Measurements from ENCODE around the gene XYLT1.
"Not testable (repeated sequence)": the region's sequence is repeated elsewhere in the genome, so short reads cannot be mapped to it uniquely, and the experiment has no call there.

Gene XYLT1

DNA sequence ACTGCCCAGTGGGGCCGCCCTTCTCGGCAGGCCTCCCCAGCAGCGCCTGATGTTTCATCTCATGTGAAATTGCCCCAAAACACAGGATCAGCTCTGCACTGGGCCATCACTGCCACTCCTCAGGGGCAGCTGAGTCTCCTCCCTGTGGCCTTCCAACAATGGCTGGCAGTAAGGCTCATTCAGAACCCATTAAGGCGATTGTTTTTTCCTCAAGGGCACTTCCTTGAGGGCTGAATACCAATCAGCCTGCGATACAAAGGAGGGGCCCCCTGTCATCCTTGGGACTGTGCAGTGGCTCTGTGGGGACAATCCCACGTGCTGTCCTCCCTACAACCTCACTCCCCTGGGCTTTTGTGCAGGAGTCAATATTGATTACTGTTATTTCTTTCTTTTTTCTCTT, 47.5 kb downstream of the XYLT1 start:
- DNase-seq, result no peak

DNA sequence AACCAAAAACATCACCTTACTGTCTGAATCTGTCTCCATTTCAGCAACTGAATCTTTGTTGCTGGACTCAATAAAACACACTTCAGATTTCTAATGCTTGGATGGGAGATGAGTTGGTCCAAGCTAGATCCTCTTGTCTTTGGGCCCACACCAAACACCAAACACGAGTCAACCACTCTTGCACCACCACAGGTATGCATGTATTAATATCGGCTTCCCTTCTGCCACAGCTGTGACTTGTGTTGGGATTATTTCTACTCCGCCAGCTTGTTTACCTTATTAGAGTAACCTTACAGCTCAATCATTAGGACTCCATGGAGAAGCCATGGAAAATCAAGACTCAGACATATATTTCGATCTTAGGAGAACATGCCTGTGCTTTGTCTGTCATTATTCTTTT, 49.9 kb downstream of the XYLT1 start:
- no peak for DNase-seq

DNA sequence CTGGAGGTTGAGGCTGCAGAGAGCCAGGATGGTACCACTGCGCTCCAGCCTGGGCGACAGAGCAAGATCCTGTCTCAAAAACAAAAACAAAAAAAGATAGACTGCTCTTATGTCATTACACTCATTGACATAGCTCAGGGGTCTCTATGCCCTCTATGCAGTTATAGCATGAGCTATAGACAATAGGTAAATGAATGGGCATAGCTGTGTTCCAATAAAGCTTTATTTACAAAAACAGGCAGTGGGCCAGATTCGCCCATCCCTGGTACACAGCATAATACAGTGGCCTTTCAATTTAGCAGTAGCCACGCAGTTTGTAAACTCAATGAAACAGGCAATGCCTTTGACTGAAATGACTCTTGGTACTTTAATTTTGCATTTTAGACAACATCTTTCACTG, 51.5 kb downstream of the XYLT1 start:
- no peak for DNase-seq

DNA sequence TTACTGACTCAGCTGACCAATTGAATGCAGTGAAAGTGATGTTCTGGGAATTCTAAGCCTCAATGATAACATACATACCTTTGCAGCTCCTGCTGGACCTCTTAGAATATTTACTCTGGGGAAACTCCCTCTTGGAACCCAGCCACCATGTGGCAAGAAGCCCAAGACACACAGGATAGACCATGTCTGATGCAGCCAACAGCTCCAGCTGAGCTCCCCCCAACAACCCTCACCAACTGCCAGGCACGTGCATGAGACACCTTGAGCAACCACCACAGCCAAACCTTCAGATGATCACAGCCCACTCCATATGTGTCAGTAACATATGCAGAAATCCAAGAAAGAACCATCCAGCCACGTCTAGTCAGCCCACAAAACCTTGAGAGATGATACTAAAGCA, 53.0 kb downstream of the XYLT1 start:
- DNase-seq, result no peak

DNA sequence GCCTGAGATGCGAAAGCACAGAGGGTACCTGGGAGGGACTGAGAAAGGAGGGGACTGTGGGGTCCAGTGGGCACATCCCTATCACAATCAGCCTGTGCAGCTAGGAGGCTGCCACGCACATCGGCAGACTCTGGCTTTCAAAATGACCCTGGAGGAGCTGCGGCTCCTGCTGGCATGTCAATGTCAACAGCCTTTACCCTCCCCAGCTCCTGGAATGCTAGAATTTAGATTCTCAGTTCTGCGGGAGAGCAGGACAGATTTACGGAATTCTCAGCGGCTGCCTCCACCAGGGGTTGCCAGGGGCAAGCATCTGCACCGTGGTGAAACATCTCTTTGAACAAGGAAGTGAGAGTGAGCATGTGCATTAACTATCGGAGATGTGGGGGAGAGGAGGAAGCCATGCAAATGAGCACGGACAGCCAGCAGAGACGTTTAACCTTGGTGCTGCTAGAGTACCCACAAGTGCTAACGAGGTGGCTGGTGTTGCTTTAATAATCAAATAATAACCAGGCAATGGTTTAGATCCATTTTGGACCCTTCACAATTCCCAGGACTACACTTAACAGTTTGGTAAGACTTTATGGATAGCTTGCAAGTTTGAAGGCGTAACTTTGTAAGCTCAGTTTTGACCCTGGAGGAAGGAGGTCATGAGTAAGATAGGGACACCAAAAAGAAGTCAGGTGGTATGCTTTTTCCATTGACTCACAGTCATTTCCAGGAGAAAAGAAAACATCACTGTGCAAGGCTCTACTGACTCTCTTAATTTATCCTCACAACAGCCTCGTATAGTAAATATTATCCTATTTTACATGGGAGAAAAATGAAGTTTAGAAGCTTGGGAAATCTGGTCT, 54.1 kb downstream of the XYLT1 start:
- peak; percentile 13 for DNase-seq

DNA sequence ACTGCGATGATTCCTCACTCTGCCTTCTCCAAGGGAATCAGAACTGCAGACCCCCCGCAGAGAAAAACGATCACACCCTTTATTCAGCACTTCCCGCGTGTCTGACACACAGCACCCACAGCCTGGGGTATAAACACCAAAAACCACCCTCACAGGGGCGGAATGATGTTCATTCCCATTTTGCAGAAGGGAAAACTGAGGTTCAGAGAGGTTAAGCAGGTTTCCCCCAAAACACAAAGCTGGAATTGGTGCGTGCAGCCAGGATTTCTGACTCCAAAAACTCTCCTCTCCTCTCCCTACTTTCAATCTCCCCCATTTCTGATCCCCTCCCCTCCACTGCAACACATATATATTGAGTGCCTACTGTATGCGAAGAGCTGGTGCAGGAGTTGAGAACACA, 55.8 kb downstream of the XYLT1 start:
- DNase-seq, result no peak

DNA sequence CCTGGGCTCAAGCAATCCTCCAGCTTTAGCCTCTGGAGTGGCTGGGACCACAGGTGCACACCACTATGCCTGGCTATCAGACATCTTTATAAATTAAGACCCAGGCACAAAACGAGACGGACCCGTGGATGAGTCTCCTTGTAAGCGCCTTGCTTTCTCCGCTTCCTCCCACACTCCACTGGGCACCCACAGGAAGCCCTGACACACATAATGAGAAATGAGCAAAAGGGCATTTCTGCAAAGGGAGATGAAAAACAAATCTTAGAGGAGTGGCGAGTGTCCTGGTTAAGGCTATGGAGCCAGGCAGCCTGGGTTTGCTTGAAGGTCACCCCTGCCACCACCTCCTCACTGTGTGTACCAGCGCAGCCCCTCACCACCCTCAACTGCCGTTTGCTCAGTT, 56.3 kb downstream of the XYLT1 start:
- DNase-seq, result no peak

DNA sequence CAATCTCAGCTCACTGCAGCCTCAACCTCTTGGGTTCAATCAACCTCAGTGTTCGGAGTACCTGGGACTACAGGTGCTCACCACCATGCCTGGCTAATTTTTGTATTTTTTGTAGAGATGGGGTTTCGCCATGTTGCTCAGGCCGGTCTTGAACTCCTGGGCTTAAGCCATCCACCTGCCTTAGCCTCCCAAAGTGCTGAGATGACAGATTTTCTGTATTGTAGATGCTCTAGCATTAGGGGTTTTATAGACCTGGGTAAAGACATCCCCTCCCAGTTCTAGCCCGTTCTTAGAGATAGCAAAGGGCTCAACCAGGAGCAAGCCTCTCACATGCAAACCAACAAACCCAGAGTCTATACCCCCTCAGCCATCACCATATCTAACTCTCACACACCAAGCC, 57.3 kb downstream of the XYLT1 start:
- DNase-seq, result no peak

DNA sequence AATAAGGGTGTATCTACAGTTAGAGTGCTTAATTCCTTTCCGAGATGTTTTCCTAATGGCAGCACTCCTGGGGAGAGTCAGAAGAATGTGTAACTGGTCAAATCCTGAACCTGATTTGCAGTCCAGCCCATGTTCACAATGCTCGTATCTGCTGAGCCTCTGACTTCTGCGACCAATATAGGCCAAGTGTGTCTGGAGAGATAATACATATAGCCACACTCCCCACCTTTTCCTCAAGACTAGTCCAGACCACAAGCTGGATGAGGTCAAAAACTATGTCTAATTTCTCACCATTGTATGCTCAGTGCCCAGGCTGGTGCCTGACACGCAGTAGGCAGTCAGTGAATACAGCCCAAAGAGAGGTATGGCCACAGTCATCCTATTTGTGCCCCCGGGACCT, 58.0 kb downstream of the XYLT1 start:
- DNase-seq, result no peak

DNA sequence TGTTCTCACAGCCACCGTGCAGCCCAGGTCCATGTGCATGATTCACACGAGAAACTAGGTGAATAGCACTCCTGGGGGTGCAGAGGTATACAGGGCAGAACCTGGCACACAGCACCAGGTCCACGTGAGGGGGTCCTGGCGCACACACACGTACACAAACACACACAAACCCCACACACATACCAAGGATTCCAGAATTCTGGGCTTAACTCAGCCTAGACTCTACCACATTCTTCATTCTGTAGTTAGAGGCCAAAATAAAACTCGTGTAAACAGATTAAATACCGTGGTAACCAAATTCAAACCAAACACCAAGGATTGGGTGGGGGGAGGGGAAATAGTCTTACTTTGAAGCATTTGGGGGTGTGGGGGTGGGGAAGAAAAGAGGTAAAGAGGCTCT, 58.5 kb downstream of the XYLT1 start:
- no peak for DNase-seq

DNA sequence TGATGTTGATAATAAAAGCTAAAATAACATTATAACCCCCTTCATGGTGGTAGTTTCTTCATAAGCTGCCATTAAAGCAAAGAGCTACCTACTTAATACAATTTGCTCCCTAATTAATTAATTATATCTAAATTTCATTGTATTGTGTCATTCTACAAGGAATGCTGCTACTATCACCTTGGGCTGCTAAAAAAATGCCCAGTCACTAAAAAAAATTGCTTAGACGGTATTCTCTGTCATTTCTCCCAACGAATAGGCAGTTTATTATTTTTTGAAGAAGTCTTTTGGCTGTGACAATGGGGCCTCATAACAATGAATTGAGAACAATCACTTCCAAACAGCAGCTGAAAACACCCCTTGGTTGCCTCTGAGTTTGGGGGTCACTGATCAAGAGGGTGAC, 59.5 kb downstream of the XYLT1 start:
- no peak for DNase-seq

DNA sequence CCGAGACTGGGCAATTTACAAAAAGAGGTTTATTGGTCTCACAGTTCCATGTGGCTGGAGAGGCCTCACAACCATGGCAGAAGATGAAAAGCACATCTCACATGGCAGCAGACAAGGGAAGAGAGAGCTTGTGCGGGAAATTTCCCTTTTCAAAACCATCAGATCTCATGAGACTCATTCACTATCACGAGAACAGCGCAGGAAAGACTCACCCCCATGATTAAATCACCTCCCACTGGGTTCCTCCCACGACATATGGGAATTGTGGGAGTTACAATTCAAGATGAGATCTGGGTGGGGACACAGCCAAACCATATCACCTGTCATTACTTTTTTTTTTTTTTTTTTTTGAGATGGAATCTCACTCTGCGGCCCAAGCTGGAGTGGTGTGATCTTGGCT, 60.4 kb downstream of the XYLT1 start:
- not testable (repeated sequence) for DNase-seq

DNA sequence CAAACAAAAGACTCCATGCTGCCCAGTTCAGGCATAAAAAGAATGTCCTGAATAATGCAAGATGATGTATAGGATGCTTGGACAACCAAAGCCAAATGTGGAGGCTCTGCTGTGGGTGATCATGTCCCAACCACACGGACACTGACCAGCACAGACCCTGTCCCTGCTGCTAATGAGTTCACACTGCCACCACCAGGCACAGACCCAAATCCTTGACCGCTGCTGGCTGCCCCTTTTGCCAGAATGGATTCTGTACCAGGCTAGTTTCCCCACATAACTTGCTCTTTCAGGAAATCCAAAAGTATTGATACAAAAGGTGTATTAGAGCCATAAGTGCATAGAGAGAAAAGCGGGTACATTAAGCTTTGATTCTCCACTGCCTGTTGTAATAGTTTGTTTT, 60.9 kb downstream of the XYLT1 start:
- DNase-seq, result no peak

DNA sequence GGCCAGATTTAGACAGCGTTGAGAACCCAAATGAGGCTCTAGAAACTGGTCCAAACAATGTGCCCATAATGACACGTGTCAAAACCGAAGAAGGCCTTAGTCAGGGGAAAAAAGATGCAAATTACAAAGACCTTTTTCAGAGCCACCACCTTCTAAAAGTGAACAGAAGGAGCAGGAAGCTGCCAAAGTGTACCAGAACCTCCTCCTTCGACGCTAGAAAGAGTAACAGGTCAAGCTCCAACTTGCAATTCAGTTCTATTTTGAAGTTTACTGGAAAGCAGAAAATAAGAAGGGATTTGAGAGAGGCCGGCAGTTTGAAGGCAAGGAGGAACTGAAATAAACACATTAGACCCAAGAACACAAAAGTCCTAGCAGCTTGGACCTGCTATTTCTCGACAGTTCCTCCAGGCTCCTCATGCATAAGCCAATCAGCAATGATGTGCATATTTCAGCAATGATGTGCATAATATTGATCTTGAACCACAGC, 61.8 kb downstream of the XYLT1 start:
- DNase-seq, result no peak

DNA sequence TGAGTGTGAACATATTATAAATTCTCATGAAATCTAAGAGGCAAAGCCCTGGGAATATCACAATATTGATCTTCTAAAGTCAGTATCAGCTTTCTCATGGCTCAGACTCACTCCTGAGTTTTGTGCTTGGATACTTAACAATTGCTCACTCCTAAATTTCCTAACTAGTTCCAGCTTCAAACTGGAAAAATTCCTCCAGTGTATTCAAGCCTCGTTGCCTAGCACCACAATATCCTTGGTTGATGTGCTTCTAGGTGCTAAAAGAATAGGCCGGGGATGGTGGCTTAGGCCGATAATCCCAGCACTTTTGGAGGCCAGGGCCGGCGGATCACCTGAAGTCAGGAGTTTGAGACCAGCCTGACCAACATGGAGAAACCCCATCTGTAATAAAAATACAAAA, 62.5 kb downstream of the XYLT1 start:
- DNase-seq, result no peak

DNA sequence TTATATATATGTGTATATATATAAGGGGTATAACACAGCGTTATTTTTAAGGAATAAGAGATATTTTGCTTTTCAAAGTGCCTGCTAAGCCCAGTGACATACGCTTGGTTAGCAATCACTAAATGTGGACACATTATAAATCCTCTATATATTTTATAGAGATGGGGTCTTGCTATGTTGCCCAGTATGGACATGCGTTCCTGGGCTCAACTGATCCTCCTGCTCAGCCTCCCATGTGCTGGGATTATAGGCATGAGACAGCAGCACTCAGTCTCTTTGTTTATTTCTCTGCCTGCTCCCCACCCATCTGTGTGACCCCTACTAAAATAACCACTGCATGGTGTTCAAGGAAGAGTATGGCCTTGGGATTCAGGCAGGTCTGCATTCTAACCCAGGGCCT, 63.4 kb downstream of the XYLT1 start:
- no peak for DNase-seq

DNA sequence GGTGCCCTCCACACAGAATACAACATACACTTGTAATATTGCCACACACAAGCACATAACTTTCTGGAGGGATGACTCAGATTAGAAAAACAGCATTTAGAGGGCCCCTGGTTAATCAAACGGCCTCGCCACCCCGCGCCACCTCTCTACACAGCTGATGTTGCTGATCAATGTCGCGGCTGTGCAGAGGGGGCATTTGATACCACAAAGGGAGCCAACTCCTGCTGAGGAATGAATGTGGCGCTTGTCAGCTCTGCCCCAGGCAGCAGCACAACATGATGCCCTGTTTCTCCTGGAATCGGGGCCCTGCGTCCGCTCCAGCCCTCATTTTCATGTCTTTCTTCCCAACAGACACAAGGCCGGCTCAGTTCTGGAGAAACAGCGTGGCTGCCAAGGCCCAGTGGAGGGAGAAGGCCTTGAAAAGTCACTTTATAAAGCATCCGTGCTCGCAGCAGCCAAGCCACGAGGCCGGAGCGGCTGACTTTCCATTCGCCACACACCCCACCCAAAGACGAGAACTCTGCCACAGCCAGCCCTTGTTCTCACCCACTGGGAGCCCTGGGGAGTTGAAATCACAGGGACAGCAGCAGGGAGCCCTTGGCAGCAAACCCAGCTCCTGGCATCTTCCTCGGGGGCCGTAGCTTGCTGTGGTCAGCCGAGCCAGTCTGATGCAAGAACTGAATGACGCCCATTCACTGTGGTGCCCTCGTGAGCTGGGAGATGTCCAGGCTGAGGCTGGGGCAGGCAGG, 65.6 kb downstream of the XYLT1 start:
- no peak for DNase-seq

DNA sequence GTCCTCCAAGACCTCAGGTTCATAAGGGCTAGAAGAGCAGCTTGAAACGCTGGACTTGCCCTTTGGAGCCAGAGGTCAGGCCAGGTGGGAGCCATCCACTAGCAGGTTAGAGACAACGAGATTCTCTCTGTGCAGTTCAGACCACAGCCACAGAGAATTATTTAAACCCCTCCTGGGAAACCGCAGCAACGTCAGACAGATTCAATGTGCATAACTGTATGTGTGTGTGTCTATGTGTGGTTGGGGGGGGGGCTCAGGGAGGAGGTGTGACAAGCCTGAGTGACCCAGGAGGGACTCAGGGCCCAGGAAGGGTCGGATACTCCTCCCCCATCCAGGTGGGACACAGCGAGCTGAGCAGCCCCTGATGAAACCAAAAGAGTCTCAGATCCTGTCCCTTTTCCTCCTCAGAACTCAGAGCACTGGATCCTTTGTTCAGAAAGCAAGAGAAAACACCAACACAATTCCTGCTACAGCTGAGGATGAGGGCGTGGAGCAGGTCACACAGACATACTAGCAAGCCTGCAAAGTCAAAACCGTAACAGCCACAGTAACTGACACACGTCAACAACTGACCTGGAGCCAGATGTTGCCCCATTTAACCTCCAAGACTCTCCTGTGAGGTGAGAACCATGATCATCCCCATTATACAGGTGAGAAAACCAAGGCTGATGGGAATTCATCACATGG, 66.8 kb downstream of the XYLT1 start:
- no peak for DNase-seq

DNA sequence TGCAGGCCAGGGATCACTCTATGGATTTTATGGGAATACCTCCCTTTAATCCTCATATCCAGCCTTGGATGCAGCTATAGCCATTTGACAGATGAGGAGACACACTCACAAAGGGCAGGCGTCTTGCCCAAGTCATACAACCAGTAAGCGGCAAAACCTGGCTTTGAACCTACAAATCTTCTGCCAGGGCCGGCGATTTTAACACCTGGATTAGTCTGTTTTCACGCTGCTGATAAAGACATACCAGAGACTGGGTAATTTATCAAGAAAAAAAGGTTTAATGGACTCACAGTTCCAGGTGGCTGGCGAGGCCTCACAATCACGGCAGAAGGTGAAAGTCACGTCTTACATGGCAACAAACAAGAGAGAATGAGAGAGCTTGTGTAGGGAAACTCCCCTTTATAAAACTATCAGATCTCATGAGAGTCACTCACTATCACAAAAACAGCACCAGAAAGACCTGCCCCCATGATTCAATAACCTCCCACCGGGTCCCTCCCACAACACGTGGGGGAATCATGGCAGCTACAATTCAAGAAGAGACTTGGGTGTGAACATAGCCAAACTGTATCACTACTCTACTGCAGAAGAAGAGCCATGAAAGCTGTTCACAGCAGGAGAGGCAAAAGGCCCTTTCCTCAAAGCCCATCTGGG, 67.5 kb downstream of the XYLT1 start:
- no peak for DNase-seq

DNA sequence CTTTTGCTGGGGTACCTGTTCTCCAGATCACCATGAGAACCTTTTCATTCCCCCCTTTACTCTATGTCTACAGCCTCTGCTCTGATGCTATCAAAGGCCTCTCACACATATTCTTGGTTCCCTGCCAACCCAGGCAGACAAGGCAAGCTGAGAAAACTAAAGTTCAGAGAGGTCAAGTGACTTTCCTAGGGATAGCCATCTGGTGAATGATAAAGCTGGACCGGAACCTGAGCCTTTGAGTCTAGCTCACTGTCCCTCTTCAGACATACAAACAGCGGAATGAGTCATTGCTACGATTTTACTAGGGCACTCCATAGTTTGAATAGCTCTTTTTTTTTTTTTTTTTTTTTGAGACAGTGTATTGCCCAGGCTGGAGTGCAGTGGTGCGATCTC, 73.3 kb downstream of the XYLT1 start:
- peak; percentile 48 for DNase-seq

DNA sequence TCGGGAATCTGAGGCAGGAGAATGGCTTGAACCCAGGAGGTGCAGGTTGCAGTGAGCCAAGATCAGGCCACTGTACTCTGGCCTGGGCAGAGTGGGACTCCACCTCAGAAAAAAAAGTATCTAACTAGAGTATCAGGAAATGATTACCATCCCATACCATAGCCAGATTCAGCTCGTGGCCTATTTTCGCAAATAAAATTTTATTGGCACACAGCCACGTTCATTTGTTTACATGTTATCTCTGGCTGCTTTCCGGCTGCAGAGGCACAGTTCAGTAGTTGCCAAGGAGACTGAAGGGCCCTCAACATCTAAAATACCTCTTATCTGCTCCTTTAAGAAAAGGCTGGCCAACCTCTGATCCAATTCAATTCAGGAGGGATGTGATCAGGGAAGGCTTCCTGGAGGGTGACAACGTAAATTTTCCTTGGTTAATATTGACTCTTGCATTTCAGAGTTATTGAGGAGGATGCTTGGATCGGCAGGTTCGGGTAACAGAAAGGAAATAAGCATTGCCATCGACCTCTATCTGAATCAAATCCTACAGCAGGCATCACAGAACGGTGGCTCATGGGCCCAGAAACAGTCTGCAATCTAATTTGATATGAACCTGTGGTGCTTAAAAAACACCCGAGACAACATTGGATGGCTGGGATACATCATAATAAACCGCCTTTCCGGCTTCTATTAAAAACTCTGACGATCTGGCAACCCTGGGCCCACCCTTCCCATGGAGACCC, 73.8 kb downstream of the XYLT1 start:
- peak; percentile 74 for DNase-seq

DNA sequence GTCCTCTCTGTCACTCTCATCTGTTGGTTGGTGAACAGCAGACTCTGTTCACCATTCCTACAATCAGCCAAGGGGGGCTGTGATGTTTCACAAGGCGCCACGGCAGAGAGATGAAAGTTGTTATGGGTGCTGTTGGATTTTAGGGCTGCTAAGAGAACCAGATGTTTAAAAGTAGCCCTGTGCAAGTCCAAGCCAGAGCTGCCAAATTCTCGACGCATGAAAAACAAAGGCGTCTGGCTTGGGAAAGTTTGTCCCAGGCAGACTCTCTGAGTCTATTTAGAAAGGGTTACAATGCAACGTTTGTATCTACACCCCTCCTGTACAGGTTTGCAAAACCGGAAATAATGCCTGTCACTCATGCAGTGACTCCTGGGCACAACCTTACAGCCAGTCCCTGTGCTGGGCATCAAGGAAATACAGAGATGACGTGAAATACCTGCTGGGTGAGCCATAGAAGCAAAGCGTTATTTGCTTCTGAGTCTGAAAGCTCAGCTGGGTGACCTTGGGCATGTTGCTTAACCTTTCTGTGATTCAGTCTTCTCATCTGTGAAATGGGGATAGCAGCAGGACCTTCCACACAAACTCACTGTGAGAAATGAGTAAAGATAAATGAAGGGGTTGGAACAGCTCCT, 74.8 kb downstream of the XYLT1 start:
- DNase-seq, result no peak
